Activated naive CD8-positive, alpha-beta T cell treated with anti-CD3 and anti-CD28 coated beads, Interleukin-2, amount 10 ng/mL, durations not matched to agents 7 days and 5 days (primary cell): Measurements from ENCODE around the gene PER1. TPM values are rescaled to one million over a fixed set of nuclear protein-coding genes. Genes with fewer than 3 reads are reported as not detected.

Source experiments
- ATAC-seq: fragments of 150-1000 bp; cut with Tn5 transposase; one replicate; pipeline ENCODE4 v1.10.0; 2021; ENCODE audit warnings: low read depth, moderate library complexity
- POLR2A ChIA-PET: fragments of 350-600 bp; sonication (Branson Sonifier 250); formaldehyde crosslinking; loops from one replicate; lab custom pipeline; 2021; ENCODE audit warnings: antibody characterized with exemption; lab: Charles Lee
- DNase-seq: peaks from one replicate; pipeline ENCODE4 v3.0.0; 2021
- H3K27ac Mint-ChIP-seq: one replicate; pipeline ENCODE4 v1.8.0; 2022; ENCODE audit warnings: mild to moderate bottlenecking, mixed read lengths
- H3K27me3 Mint-ChIP-seq: one replicate; pipeline ENCODE4 v1.8.0; 2022; ENCODE audit warnings: mild to moderate bottlenecking, moderate library complexity, mixed read lengths
- H3K36me3 Mint-ChIP-seq: one replicate; pipeline ENCODE4 v1.8.0; 2021; ENCODE audit warnings: mild to moderate bottlenecking, mixed read lengths
- H3K4me1 Mint-ChIP-seq: one replicate; pipeline ENCODE4 v1.8.0; 2021; ENCODE audit warnings: mixed read lengths
- H3K4me3 Mint-ChIP-seq: one replicate; pipeline ENCODE4 v1.8.0; 2022; ENCODE audit warnings: mild to moderate bottlenecking, moderate library complexity, mixed read lengths
- H3K9me3 Mint-ChIP-seq: one replicate; pipeline ENCODE4 v1.8.0; 2021; ENCODE audit warnings: mixed read lengths
- total RNA-seq, 2 experiments: library from RNA; stranded (reverse); gene quantifications; one replicate each; pipeline ENCODE4 v1.2.3, GENCODE V29; 2021

The PER1 gene
- total RNA-seq, 2 experiments from 2014 or later: 52.7 to 53.6 TPM

GRCh38 chr17:8147141-8147804 lies 4.9 kb downstream of the PER1 start:
- Mint-ChIP-seq H3K9me3 (no peaks in the 10 kb centered on the region), H3K4me1 (peaks cover 8% of the 10 kb centered on the region)

DNA sequence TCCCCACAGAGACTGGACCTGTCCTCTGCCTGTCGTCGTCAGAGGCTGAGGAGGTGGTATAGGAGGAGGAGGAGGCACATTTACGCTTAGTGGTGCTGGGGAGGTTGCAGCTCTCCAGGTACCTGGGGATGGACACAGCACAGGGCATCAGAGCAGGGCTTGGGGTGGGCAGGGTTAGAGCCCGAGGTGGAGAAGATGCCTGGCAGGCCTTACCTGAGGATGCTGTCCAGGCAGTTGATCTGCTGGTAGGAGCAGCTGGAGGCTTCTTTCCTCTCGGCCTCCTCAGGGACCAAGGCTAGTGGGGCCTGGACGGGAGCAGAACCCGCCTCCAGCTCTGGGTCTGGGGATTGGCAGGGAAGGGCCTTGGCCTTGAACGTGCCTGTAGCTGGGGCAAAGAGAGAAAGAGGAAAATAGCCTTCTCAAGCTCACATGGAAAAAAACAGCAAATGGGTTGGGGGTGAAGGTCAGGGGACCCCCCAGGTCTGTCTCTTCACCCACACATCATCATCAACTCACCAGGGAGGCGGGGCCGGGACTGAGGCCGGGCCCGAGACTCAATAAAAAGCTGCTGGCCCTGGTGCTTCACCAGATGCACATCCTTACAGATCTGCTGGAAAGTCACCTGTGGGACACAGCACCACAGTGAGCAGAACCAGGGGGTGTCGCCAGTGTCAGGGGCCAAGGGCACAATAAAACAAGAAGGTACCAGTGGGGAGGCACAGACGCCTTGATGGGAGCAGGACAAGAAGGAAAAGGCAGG lies 5.6 kb downstream of the PER1 start:
- no peaks in the 10 kb centered on the region for H3K9me3 Mint-ChIP-seq
- peaks cover 6% of the 10 kb centered on the region for H3K4me1 Mint-ChIP-seq
- DNase-seq (no peak), ATAC-seq (no peak)
- H3K27ac Mint-ChIP-seq: peak overlapping the region; percentile 17
- H3K27me3 Mint-ChIP-seq: no peaks in the 10 kb centered on the region
- H3K36me3 Mint-ChIP-seq: peaks cover 15% of the 10 kb centered on the region
- POLR2A ChIA-PET: interaction anchor here (1.1 kb wide), 1 partner anchor 84 kb away, joined by 3 read pairs; no protein-coding TSS in a partner anchor
- H3K4me3 Mint-ChIP-seq: no peak overlapping the region

More at GRCh38 chr17:8147141-8147804, 4.9 kb downstream of the PER1 start:
- Mint-ChIP-seq H3K27ac (no peak overlapping the region), H3K4me3 (no peak overlapping the region), H3K36me3 (peaks cover 15% of the 10 kb centered on the region), H3K27me3 (no peaks in the 10 kb centered on the region)
- ATAC-seq (no peak), DNase-seq (no peak)
- POLR2A ChIA-PET: interaction anchor here (1.1 to 1.4 kb wide), 2 partner anchors 9 to 83 kb away, joined by 3 to 5 read pairs; no protein-coding TSS in a partner anchor

GRCh38 chr17:8145811-8146210 lies 6.4 kb downstream of the PER1 start:
- Mint-ChIP-seq H3K4me3 (no peak overlapping the region), H3K27ac (no peak overlapping the region), H3K9me3 (no peaks in the 10 kb centered on the region), H3K4me1 (peaks cover 4% of the 10 kb centered on the region), H3K27me3 (no peaks in the 10 kb centered on the region), H3K36me3 (peaks cover 15% of the 10 kb centered on the region)
- DNase-seq (no peak), ATAC-seq (no peak)
- POLR2A ChIA-PET: interaction anchor here (0.7 kb wide), 1 partner anchor 20 kb away, joined by 5 read pairs; no protein-coding TSS in a partner anchor

GRCh38 chr17:8144401-8145231 lies 7.6 kb downstream of the PER1 start:
- Mint-ChIP-seq H3K27me3 (no peaks in the 10 kb centered on the region), H3K4me3 (no peak overlapping the region), H3K36me3 (peaks cover 15% of the 10 kb centered on the region), H3K9me3 (no peaks in the 10 kb centered on the region), H3K27ac (no peak overlapping the region), H3K4me1 (peaks cover under 1% of the 10 kb centered on the region)
- POLR2A ChIA-PET: interaction anchor here (1.0 to 1.8 kb wide), 2 partner anchors 9 to 28 kb away, joined by 3 to 4 read pairs; no protein-coding TSS in a partner anchor
- ATAC-seq: no peak
- DNase-seq: no peak

DNA sequence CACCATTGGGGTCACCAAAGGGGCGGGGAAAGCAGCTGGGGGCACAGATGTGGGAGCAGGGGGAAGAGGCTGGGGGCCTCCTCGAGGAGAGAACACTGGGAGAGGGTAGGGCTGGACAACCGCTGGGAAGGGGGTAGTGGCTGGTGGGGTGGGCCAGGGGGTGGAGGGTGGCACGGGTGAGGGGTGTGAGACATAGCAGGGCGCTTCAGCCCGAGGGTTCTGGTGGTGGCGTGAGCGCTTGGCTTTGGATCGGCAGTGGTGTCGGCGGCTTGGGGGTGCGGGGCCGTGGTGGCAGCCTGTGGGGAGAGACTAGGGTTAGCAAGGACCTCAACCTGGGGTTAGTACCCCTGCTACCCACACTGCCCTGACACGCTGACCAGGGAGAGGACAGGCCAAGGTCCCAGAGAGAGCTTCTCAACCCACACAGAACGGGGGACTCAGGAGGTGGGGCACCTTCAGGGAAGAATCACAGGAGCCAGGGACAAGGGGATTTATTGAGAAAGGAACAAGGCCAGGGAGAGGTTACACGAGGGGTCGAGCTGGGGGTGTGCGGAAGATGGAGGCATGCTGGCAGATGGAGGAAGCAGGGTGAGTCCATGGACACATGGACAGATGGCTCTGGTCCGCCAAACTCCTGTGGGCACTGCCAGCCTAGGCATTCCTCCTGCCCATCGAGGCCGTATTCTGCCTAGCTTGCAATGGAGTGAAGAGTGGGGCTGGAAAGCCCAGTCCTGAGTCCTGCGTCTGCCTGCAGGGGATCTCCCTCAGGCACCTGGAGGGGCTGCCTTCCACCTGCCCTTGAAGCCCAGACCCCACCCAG lies 8.4 kb downstream of the PER1 start:
- ATAC-seq: no peak
- peaks cover 13% of the 10 kb centered on the region for H3K36me3 Mint-ChIP-seq
- no peak overlapping the region for H3K27ac Mint-ChIP-seq
- POLR2A ChIA-PET: interaction anchor here (1.0 to 1.8 kb wide), 2 partner anchors 10 to 29 kb away, joined by 3 to 4 read pairs; no protein-coding TSS in a partner anchor
- H3K4me1 Mint-ChIP-seq: peaks cover 4% of the 10 kb centered on the region
- no peak for DNase-seq
- H3K9me3 Mint-ChIP-seq: no peaks in the 10 kb centered on the region
- no peak overlapping the region for H3K4me3 Mint-ChIP-seq
- no peaks in the 10 kb centered on the region for H3K27me3 Mint-ChIP-seq

- Mint-ChIP-seq H3K4me3 (no peak overlapping the region), H3K4me1 (peaks cover 4% of the 10 kb centered on the region), H3K9me3 (no peaks in the 10 kb centered on the region), H3K27ac (no peak overlapping the region), H3K36me3 (peaks cover 13% of the 10 kb centered on the region), H3K27me3 (no peaks in the 10 kb centered on the region)
- DNase-seq (no peak), ATAC-seq (no peak)
- POLR2A ChIA-PET: interaction anchor here (1.8 kb wide), 1 partner anchor 30 kb away, joined by 5 read pairs; no protein-coding TSS in a partner anchor
Measured at GRCh38 chr17:8142887-8143580, 9.2 kb downstream of the PER1 start.

DNA sequence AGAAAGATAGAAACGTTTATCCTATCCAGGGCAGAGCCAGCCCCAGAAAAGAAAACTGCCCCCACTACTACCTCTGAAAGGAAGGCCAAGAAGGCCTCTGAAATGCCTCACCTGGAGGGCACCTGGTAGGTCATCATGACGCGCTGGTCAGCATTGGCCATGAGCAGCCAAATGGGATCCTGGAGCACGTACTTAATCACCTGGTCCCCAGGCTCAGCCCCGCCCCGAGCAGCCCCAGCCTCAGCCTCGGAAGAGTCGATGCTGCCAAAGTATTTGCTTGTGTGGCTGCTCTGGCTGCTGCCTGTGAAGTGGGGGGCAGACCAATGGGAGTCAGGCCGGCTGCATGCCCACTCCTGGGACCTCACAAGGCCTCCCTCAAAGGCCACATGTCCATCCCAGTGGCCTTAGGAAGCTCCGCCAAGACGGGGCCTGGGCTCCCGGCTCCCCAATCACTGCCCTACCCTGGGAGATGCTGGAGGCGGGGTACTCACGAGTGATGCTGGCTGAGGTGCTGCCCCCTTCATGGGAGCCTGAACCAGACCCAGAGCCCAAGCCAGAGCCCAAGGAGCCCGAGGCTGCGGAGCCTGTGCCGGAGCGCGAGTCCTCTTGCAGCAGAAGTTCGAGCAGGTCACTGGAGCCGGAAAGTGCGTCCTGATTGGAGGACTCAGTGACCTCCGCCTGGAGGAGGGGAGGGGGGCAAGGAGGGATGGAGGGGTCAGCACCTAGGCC lies 9.9 kb downstream of the PER1 start:
- ATAC-seq: no peak

DNA sequence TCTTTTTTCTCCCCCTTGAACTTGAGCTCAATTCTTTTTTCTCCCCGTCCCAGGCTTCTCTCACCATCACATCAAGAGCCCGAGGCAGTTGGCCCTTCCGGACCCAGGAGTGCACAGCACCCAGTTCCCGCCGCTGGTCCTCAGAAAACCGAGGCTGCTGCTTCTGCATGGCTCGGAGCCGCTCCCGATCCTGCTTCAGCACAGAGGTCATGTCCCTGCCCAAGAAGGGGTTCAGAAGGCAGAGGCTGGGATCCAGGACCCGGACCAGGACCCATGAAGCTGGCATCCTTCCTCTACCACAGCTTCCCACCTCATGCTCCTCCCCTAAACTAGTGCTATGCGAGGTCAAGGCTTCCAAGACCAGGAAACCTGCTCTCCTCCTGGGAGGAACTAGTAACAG lies 10.5 kb downstream of the PER1 start:
- ATAC-seq (no peak), DNase-seq (no peak)
- peaks cover 1% of the 10 kb centered on the region for H3K27me3 Mint-ChIP-seq
- H3K9me3 Mint-ChIP-seq: no peaks in the 10 kb centered on the region
- H3K27ac Mint-ChIP-seq: peak overlapping the region; percentile 26
- POLR2A ChIA-PET: interaction anchor here (1.8 to 4.5 kb wide), 2 partner anchors 14 to 31 kb away, joined by 5 to 39 read pairs; no protein-coding TSS in a partner anchor
- no peak overlapping the region for H3K4me3 Mint-ChIP-seq
- H3K4me1 Mint-ChIP-seq: peaks cover 4% of the 10 kb centered on the region
- H3K36me3 Mint-ChIP-seq: peaks cover 7% of the 10 kb centered on the region

More for the DNA sequence above, 9.9 kb downstream of the PER1 start:
- no peaks in the 10 kb centered on the region for H3K9me3 Mint-ChIP-seq
- no peaks in the 10 kb centered on the region for H3K27me3 Mint-ChIP-seq
- POLR2A ChIA-PET: interaction anchor here (1.8 kb wide), 1 partner anchor 31 kb away, joined by 5 read pairs; no protein-coding TSS in a partner anchor
- no peak overlapping the region for H3K27ac Mint-ChIP-seq
- H3K4me1 Mint-ChIP-seq: peaks cover 4% of the 10 kb centered on the region
- H3K4me3 Mint-ChIP-seq: no peak overlapping the region
- H3K36me3 Mint-ChIP-seq: peaks cover 10% of the 10 kb centered on the region
- no peak for DNase-seq

- Mint-ChIP-seq H3K27ac (peak overlapping the region; percentile 24), H3K4me1 (peaks cover 4% of the 10 kb centered on the region), H3K9me3 (no peaks in the 10 kb centered on the region), H3K36me3 (peaks cover 5% of the 10 kb centered on the region), H3K4me3 (no peak overlapping the region), H3K27me3 (peaks cover 3% of the 10 kb centered on the region)
- DNase-seq (no peak), ATAC-seq (no peak)
- POLR2A ChIA-PET: interaction anchor here (1.1 to 4.5 kb wide), 5 partner anchors 10 to 32 kb away, joined by 3 to 39 read pairs (median 5); no protein-coding TSS in a partner anchor
Measured at GRCh38 chr17:8141045-8141444, 11.2 kb downstream of the PER1 start.

- POLR2A ChIA-PET: interaction anchor here (0.9 to 4.5 kb wide), 10 partner anchors 11 to 83 kb away, joined by 3 to 39 read pairs (median 4); partner anchors contain the start of gene HES7
- Mint-ChIP-seq H3K4me1 (peaks cover 4% of the 10 kb centered on the region), H3K36me3 (peaks cover 3% of the 10 kb centered on the region), H3K4me3 (no peak overlapping the region), H3K9me3 (no peaks in the 10 kb centered on the region), H3K27me3 (peaks cover 6% of the 10 kb centered on the region), H3K27ac (peak overlapping the region; percentile 24)
- DNase-seq (no peak), ATAC-seq (no peak)
Measured at GRCh38 chr17:8140065-8141029, 11.9 kb downstream of the PER1 start.
